ENCODE data around the gene KCNE1.
"Not testable (repeated sequence)": the region's sequence is repeated elsewhere in the genome, so short reads cannot be mapped to it uniquely, and the experiment has no call there.

KCNE1 gene

DNA sequence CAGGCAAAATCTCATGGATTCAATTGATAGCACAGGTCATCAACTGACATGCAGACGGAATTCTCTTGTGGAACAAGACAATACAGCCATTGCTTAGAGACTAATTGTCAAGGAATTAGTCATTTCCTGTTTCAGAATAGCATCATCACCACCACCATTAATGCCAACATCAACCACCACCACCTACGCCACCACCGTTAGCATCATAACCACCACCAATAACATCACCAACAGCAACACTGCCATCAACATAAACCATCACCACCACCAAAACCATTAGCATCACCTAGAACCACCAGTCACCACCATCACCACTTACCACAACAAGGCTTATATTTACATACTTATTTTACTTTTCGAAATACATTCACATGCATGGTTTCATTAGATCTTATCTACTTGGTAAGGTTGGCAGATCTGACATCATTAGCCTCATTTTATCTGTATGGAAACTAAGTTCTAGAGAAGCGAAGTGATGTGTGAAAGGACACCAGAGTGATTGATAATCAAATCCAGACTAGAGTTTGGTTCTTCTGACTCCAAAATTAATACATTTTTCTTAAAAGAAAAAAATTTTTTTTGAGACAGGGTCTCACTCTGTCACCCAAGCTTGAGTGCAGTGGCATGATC is 94.4 kb downstream of the KCNE1 start:
- not testable (repeated sequence) for H3K9me3 ChIP-seq (ENCODE audit: low read length); H3K36me3 ChIP-seq (ENCODE audit: insufficient read depth, low read length); H3K4me3 ChIP-seq (ENCODE audit: low read length); H2AFZ ChIP-seq (ENCODE audit: low read depth, low read length); H3K4me1 ChIP-seq (ENCODE audit: insufficient read depth, low read length); H3K27me3 ChIP-seq (ENCODE audit: insufficient read depth, low read length)

DNA sequence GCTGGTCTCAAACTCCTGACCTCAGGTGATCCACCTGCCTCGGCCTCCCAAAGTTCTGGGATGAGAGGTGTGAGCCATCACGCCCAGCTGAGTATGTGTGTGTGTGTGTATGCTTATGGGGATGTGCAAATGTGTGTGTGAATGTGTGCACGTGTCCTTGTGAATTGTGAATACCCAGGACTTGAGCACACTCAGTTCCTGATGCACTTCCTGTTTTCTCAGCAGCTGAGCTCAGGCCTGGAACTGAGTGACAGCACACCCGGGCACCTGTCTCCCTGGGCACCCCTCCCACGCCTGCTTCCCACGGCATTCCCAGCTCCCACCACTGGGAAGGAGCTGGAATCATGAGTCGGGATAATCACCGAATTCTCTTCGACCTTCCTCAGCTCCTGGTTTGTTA is 104.7 kb downstream of the KCNE1 start:
- not testable (repeated sequence) for H3K27me3 ChIP-seq (ENCODE audit: insufficient read depth, low read length)

DNA sequence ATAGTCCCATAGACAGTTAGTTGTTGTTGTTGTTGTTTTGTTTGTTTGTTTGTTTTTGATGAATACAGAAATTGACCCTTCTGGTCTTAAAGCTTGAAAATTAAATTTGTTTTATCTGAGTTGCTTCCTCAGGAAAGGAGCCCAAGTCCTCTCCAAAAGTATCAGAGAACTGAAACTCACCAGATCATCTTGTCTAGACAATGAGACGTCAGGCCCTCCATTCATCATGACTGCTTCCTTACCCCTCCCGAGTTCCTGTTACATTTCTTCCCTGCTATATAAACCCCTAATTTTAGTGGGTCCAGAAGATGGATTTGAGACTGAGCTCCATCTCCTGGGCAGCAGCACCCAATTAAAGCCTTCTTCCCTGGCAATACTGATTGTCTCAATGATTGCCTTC is 105.3 kb downstream of the KCNE1 start:
- H3K36me3 ChIP-seq (ENCODE audit: insufficient read depth, low read length); H3K4me1 ChIP-seq (ENCODE audit: insufficient read depth, low read length); H3K4me3 ChIP-seq (ENCODE audit: low read length); H3K27me3 ChIP-seq (ENCODE audit: insufficient read depth, low read length); H2AFZ ChIP-seq (ENCODE audit: low read depth, low read length); H3K9me3 ChIP-seq (ENCODE audit: low read length): not testable (repeated sequence)

More for the DNA sequence above, 104.7 kb downstream of the KCNE1 start:
- not testable (repeated sequence) for H3K4me1 ChIP-seq (ENCODE audit: insufficient read depth, low read length); H3K4me3 ChIP-seq (ENCODE audit: low read length); H3K9me3 ChIP-seq (ENCODE audit: low read length); H2AFZ ChIP-seq (ENCODE audit: low read depth, low read length); H3K36me3 ChIP-seq (ENCODE audit: insufficient read depth, low read length)

DNA sequence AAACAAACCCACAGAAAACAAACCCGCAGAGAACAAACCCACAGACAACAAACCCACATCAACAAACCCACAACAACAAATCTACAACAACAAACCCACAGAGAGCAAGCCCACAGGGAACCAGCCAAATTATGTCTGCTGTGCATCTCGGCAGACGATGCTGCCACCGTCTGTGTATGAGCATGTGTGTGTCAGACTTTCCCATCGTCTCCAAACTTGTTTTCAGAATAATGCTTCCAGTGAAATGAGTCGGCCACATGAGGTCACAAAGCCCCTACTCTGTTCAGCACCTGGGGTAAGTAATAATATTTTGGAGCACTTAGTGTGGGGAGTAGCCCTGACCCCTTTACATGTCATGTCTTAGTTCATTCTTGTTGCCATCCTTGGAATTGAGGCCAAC is 105.9 kb downstream of the KCNE1 start:
- not testable (repeated sequence) for H3K9me3 ChIP-seq (ENCODE audit: low read length); H2AFZ ChIP-seq (ENCODE audit: low read depth, low read length); H3K4me3 ChIP-seq (ENCODE audit: low read length); H3K36me3 ChIP-seq (ENCODE audit: insufficient read depth, low read length); H3K4me1 ChIP-seq (ENCODE audit: insufficient read depth, low read length); H3K27me3 ChIP-seq (ENCODE audit: insufficient read depth, low read length)

- H3K9me3 ChIP-seq (ENCODE audit: low read length); H3K27me3 ChIP-seq (ENCODE audit: insufficient read depth, low read length); H2AFZ ChIP-seq (ENCODE audit: low read depth, low read length); H3K4me1 ChIP-seq (ENCODE audit: insufficient read depth, low read length); H3K36me3 ChIP-seq (ENCODE audit: insufficient read depth, low read length); H3K4me3 ChIP-seq (ENCODE audit: low read length): not testable (repeated sequence)
Measured at GRCh38 chr21:34405686-34406085, 106.3 kb downstream of the KCNE1 start.

DNA sequence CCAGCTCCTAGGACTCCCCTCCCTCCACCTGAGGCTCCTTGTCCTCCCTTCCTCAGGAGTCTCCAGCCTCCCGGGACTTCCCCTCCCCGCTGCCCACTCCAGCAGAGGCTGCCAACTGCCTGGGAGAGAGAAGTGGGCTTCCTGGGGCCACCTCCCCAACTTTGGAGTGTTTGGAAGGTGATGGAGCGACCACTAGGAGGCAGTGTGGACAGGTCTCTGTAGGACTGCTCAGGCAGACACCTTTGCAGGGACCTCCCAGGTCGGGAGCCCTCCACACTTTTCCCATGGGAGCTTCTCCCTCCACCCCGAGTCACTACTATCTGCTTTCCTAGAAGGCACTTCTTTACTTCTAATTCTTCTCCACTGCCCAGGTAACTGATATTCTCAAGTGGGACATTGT is 107.3 kb downstream of the KCNE1 start:
- not testable (repeated sequence) for H3K4me1 ChIP-seq (ENCODE audit: insufficient read depth, low read length); H2AFZ ChIP-seq (ENCODE audit: low read depth, low read length); H3K9me3 ChIP-seq (ENCODE audit: low read length); H3K27me3 ChIP-seq (ENCODE audit: insufficient read depth, low read length); H3K4me3 ChIP-seq (ENCODE audit: low read length); H3K36me3 ChIP-seq (ENCODE audit: insufficient read depth, low read length)

DNA sequence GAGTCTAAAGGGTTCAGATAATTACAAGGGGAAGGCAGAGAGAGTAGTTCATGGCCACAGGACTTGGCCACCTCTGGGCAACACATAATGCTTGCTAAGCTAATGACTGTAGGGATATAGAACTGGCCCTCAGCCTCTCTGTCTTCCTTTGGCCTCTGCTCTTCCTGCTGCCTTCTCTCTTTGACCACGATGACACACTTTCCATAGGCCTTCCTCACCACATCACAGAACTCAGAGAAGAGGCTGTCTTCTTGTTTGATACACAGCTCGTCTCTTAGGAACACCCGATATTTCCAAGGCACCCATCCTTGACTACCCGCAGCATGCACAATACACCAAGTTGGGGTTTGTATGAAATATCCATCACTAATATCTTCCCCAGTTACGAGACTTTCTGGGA is 111.5 kb downstream of the KCNE1 start:
- H2AFZ ChIP-seq (ENCODE audit: low read depth, low read length); H3K9me3 ChIP-seq (ENCODE audit: low read length); H3K4me3 ChIP-seq (ENCODE audit: low read length); H3K27me3 ChIP-seq (ENCODE audit: insufficient read depth, low read length); H3K4me1 ChIP-seq (ENCODE audit: insufficient read depth, low read length); H3K36me3 ChIP-seq (ENCODE audit: insufficient read depth, low read length): not testable (repeated sequence)
